Cardiac muscle cell (in vitro differentiated cells and primary cell): Measurements from ENCODE around the gene PIH1D1. TPM values are rescaled to one million over a fixed set of nuclear protein-coding genes. Genes with fewer than 3 reads are reported as not detected.
"Not testable (repeated sequence)": the region's sequence is repeated elsewhere in the genome, so short reads cannot be mapped to it uniquely, and the experiment has no call there.

Experiments
- DNase-seq, 2 donors: peaks; one replicate each; pipeline versions ENCODE4 v3.0.0 to v3.0.0-alpha.2; 2010 to 2017; ENCODE audit warnings: low read depth in 1 of 2, low spot score in 1 of 2
- H3K27ac ChIP-seq: fragments of 200-600 bp; sonication (generic); 2 replicates; pipeline ENCODE4 v1.5.1; 2016
- H3K27me3 ChIP-seq: fragments of 200-600 bp; sonication (generic); 2 replicates; pipeline ENCODE4 v1.6.0; 2016; ENCODE audit warnings: control low read depth
- H3K36me3 ChIP-seq: fragments of 200-600 bp; sonication (generic); 2 replicates; pipeline ENCODE4 v1.5.1; 2016; ENCODE audit warnings: control low read depth
- H3K4me1 ChIP-seq: fragments of 200-600 bp; sonication (generic); 2 replicates; pipeline ENCODE4 v1.8.1; 2017; ENCODE audit warnings: low read depth, mild to moderate bottlenecking, mixed run types
- H3K4me3 ChIP-seq: fragments of 200-600 bp; sonication (generic); 2 replicates; pipeline ENCODE4 v1.5.1; 2016; ENCODE audit warnings: mild to moderate bottlenecking
- H3K9me3 ChIP-seq: fragments of 200-600 bp; sonication (generic); 2 replicates; pipeline ENCODE4 v1.5.1; 2017; ENCODE audit warnings: low read depth, mild to moderate bottlenecking, control low read depth
- CTCF ChIP-seq: IDR thresholded peaks from 2 replicates; pipeline ENCODE4 v1.5.1; 2012; ENCODE audit warnings: low read depth, mild to moderate bottlenecking, low read length
- polyA plus RNA-seq: library from polyadenylated mRNA; unstranded; fragments of >200 nt; fragmentation: Nextera tagmentation; extraction: Ambion mirVana; gene quantifications from 2 replicates; pipeline ENCODE4 v1.2.1, GENCODE V29; 2016
- total RNA-seq: library from RNA; depleted of rRNA; stranded (reverse); fragments of >200 nt; gene quantifications from 2 replicates; pipeline ENCODE4 v1.2.3, GENCODE V29; 2016

Gene PIH1D1
- total and polyA plus RNA-seq, 2 experiments from 2014 or later = 145 to 156 TPM

- H3K27ac ChIP-seq = peak overlapping the region; percentile 46
- no peak overlapping the region for H3K4me3 ChIP-seq
- H3K4me1 ChIP-seq = no peaks in the 10 kb centered on the region
- no peaks in the 10 kb centered on the region for H3K36me3 ChIP-seq
- H3K9me3 ChIP-seq = no peaks in the 10 kb centered on the region
- DNase-seq = peak in 1 of 2 donors; percentile 42
- TF ChIP-seq CTCF = no peak
- no peaks in the 10 kb centered on the region for H3K27me3 ChIP-seq
Observed at GRCh38 chr19:49447485-49448431, 3.9 kb downstream of the PIH1D1 start.

- peaks cover 16% of the 10 kb centered on the region for H3K27me3 ChIP-seq
- H3K4me3 ChIP-seq = no peak overlapping the region
- TF ChIP-seq CTCF = no peak
- peak overlapping the region; percentile 34 for H3K27ac ChIP-seq
- no peak for DNase-seq
- no peaks in the 10 kb centered on the region for H3K9me3 ChIP-seq
- H3K36me3 ChIP-seq = no peaks in the 10 kb centered on the region
- H3K4me1 ChIP-seq = no peaks in the 10 kb centered on the region
Observed at GRCh38 chr19:49445997-49446396, 5.6 kb downstream of the PIH1D1 start.

- not testable (repeated sequence) for H3K4me1 ChIP-seq, H3K4me3 ChIP-seq, DNase-seq, H3K36me3 ChIP-seq, H3K9me3 ChIP-seq, H3K27ac ChIP-seq
- H3K27me3 ChIP-seq = peaks cover 33% of the 10 kb centered on the region
Observed at GRCh38 chr19:49444100-49444700, 7.4 kb downstream of the PIH1D1 start.

GRCh38 chr19:49443366-49444099, 8.1 kb downstream of the PIH1D1 start:
- no peaks in the 10 kb centered on the region for H3K9me3 ChIP-seq
- H3K36me3 ChIP-seq = no peaks in the 10 kb centered on the region
- H3K27me3 ChIP-seq = peaks cover 40% of the 10 kb centered on the region
- TF ChIP-seq CTCF = peak; percentile 76
- peak overlapping the region; percentile 51 for H3K27ac ChIP-seq
- H3K4me3 ChIP-seq = peak overlapping the region; percentile 44
- DNase-seq = peak; percentile 97
- no peaks in the 10 kb centered on the region for H3K4me1 ChIP-seq

- Histone ChIP-seq H3K9me3 (no peaks in the 10 kb centered on the region), H3K27me3 (peaks cover 47% of the 10 kb centered on the region), H3K27ac (peak overlapping the region; percentile 51), H3K4me3 (peak overlapping the region; percentile 44), H3K4me1 (no peaks in the 10 kb centered on the region), H3K36me3 (no peaks in the 10 kb centered on the region)
- TF ChIP-seq CTCF = no peak
- DNase-seq = peak; percentile 91 to 97
Observed at GRCh38 chr19:49442771-49443365, 8.7 kb downstream of the PIH1D1 start.
